HCT116 (cell line): ENCODE measurements around the gene RUFY4. TPM values are rescaled to one million over a fixed set of nuclear protein-coding genes. Genes with fewer than 3 reads are reported as not detected.

Source experiments
- ATAC-seq: fragments of 200-7000 bp; cut with Tn5 transposase; 2 replicates; pipeline ENCODE4 v1.9.1; 2020; ENCODE audit warnings: mild to moderate bottlenecking, moderate library complexity
- BruUV-seq: library from RNA; stranded (reverse); fragments of 400-500 nt; replicated peaks from 2 replicates; lab custom pipeline; 2021; lab: Mats Ljungman, UMichigan
- CTCF ChIA-PET: fragments of 300-600 bp; sonication (Branson Sonifier 250); formaldehyde crosslinking; loops from one replicate; lab custom pipeline; 2021; ENCODE audit warnings: antibody characterized with exemption; lab: Charles Lee
- POLR2A ChIA-PET: fragments of 300-600, 350-600 bp; sonication (Branson Sonifier 250); formaldehyde crosslinking; loops from one replicate; lab custom pipeline; 2021; ENCODE audit warnings: antibody characterized with exemption; lab: Charles Lee
- RAD21 ChIA-PET, 2 experiments: fragments of 300-600 bp; sonication (Branson Sonifier 250); formaldehyde crosslinking; loops; one replicate each; lab custom pipeline; 2023; ENCODE audit warnings: low total read pairs in 2 of 2; ENCODE audit not compliant: uncharacterized antibody in 2 of 2, unreplicated experiment in 2 of 2, low non-redundant PET in 1 of 2; lab: Charles Lee
- DNase-seq: peaks from one replicate; pipeline ENCODE4 v3.0.0-alpha.2; 2010; ENCODE audit warnings: low read depth, low spot score
- H2AFZ ChIP-seq: fragments of 200-600 bp; shearing (Covaris generic), sonication (generic); 2 replicates; pipeline ENCODE4 v1.6.1; 2017; ENCODE audit warnings: low read depth, mixed run types, mixed read lengths, antibody characterized with exemption, low read length; ENCODE audit not compliant: poor library complexity, severe bottlenecking
- H3K27ac ChIP-seq: 2 replicates; pipeline ENCODE4 v1.5.1; 2012; ENCODE audit warnings: low read depth, low read length
- H3K27me3 ChIP-seq: fragments of 200-600 bp; sonication (generic); 2 replicates; pipeline ENCODE4 v1.6.1; 2016; ENCODE audit warnings: mixed run types, low read length, mixed read lengths; ENCODE audit not compliant: insufficient read depth
- H3K36me3 ChIP-seq, 2 experiments: fragments of 200-500 bp in 1 of 2; fragments of 200-600 bp in 1 of 2; sonication (Bioruptor generic) in 1 of 2; sonication (generic) in 1 of 2; 2 replicates each; pipeline versions ENCODE4 v1.5.1 to v1.6.1; 2014 to 2016; ENCODE audit warnings: low read length in 2 of 2, inconsistent platforms in 1 of 2, mixed read lengths in 1 of 2, mixed run types in 1 of 2; ENCODE audit not compliant: insufficient read depth in 2 of 2, control insufficient read depth in 1 of 2
- H3K4me1 ChIP-seq, 2 experiments: fragments of 200-600 bp in 1 of 2; sonication (generic) in 1 of 2; 2 replicates each; pipeline versions ENCODE4 v1.5.1 to v1.6.1; 2012 to 2017; ENCODE audit warnings: low read length in 2 of 2, inconsistent platforms in 1 of 2, mild to moderate bottlenecking in 1 of 2, mixed read lengths in 1 of 2, mixed run types in 1 of 2, moderate library complexity in 1 of 2; ENCODE audit not compliant: insufficient read depth in 2 of 2, control insufficient read depth in 1 of 2
- H3K4me2 ChIP-seq: fragments of 200-600 bp; sonication (generic); 2 replicates; pipeline ENCODE4 v1.6.1; 2017; ENCODE audit warnings: mixed run types, low read length, mixed read lengths
- H3K4me3 ChIP-seq, 2 experiments: fragments of 200-600 bp in 1 of 2; sonication (generic) in 1 of 2; replicated peaks in 1 of 2; 2 replicates each; pipeline ENCODE4 v1.5.1; 2011 to 2016; ENCODE audit warnings: low read length in 2 of 2, control low read depth in 1 of 2, low read depth in 1 of 2, mild to moderate bottlenecking in 1 of 2, mixed read lengths in 1 of 2, mixed run types in 1 of 2
- H3K79me2 ChIP-seq: fragments of 200-600 bp; sonication (generic); 2 replicates; pipeline ENCODE4 v1.6.1; 2017; ENCODE audit warnings: mild to moderate bottlenecking, mixed run types, low read length, moderate library complexity, mixed read lengths; ENCODE audit not compliant: insufficient read depth
- H3K9ac ChIP-seq: fragments of 200-600 bp; sonication (generic); 2 replicates; pipeline ENCODE4 v1.6.1; 2016; ENCODE audit warnings: low read length, mixed read lengths
- H3K9me2 ChIP-seq: fragments of 200-600 bp; sonication (generic), shearing (Covaris generic); 2 replicates; pipeline ENCODE4 v1.6.1; 2017; ENCODE audit warnings: mixed run types, mild to moderate bottlenecking, moderate library complexity; ENCODE audit not compliant: insufficient read depth
- H3K9me3 ChIP-seq, 2 experiments: fragments of 200-500 bp in 1 of 2; fragments of 200-600 bp in 1 of 2; sonication (Bioruptor generic) in 1 of 2; sonication (generic) in 1 of 2; 2 replicates each; pipeline ENCODE4 v1.6.1; 2014 to 2017; ENCODE audit warnings: low read length in 2 of 2, mixed read lengths in 2 of 2, inconsistent platforms in 1 of 2, low read depth in 1 of 2, mild to moderate bottlenecking in 1 of 2, mixed run types in 1 of 2, moderate library complexity in 1 of 2; ENCODE audit not compliant: control insufficient read depth in 1 of 2, insufficient read depth in 1 of 2
- H4K20me1 ChIP-seq: fragments of 200-600 bp; sonication (generic), shearing (Covaris generic); 2 replicates; pipeline ENCODE4 v1.6.1; 2017; ENCODE audit warnings: mixed run types, mild to moderate bottlenecking, moderate library complexity; ENCODE audit not compliant: insufficient read depth
- ATF3 ChIP-seq: IDR thresholded peaks from 2 replicates; pipeline ENCODE4 v1.6.1; 2012
- CEBPB ChIP-seq: IDR thresholded peaks from 2 replicates; pipeline ENCODE4 v1.6.1; 2012; ENCODE audit warnings: low read depth
- CTCF ChIP-seq, 3 experiments: fragments of 200-600 bp in 1 of 3; sonication (generic) in 1 of 3; IDR thresholded peaks in 2 of 3; conservative IDR thresholded peaks in 1 of 3; 2 replicates each; pipeline ENCODE4 v1.5.1; 2012 to 2017; ENCODE audit warnings: low read depth in 2 of 3, low read length in 2 of 3, antibody characterized with exemption in 1 of 3, borderline replicate concordance in 1 of 3, control low read depth in 1 of 3, mild to moderate bottlenecking in 1 of 3, mixed read lengths in 1 of 3, mixed run types in 1 of 3, moderate library complexity in 1 of 3; ENCODE audit not compliant: insufficient read depth in 1 of 3
- EGR1 ChIP-seq: IDR thresholded peaks from 2 replicates; pipeline ENCODE4 v1.6.1; 2012; ENCODE audit warnings: low read depth
- ELF1 ChIP-seq: IDR thresholded peaks from 2 replicates; pipeline ENCODE4 v1.6.1; 2012; ENCODE audit warnings: low read depth, borderline replicate concordance
- EZH2 ChIP-seq: fragments of 200-600 bp; sonication (generic); IDR thresholded peaks from 2 replicates; pipeline ENCODE4 v1.6.1; 2017; ENCODE audit warnings: antibody characterized with exemption, mixed run types
- EZH2phosphoT487 ChIP-seq: fragments of 200-600 bp; IDR thresholded peaks from 2 replicates; pipeline ENCODE4 v1.6.1; 2018; ENCODE audit warnings: antibody characterized with exemption, borderline replicate concordance
- FOSL1 ChIP-seq: IDR thresholded peaks from 2 replicates; pipeline ENCODE4 v1.6.1; 2012; ENCODE audit warnings: low read depth
- JUND ChIP-seq: IDR thresholded peaks from 2 replicates; pipeline ENCODE4 v1.6.1; 2012
- POLR2AphosphoS5 ChIP-seq: IDR thresholded peaks from 2 replicates; pipeline ENCODE4 v1.6.1; 2011; ENCODE audit warnings: mild to moderate bottlenecking, low read depth, low read length, moderate library complexity
- RAD21 ChIP-seq: IDR thresholded peaks from 2 replicates; pipeline ENCODE4 v1.6.1; 2012; ENCODE audit warnings: low read depth, mild to moderate bottlenecking
- REST ChIP-seq: IDR thresholded peaks from 2 replicates; pipeline ENCODE4 v1.6.1; 2012; ENCODE audit warnings: low read depth
- SP1 ChIP-seq: IDR thresholded peaks from 2 replicates; pipeline ENCODE4 v1.6.1; 2012; ENCODE audit warnings: low read depth
- SRF ChIP-seq: IDR thresholded peaks from 2 replicates; pipeline ENCODE4 v1.6.1; 2012; ENCODE audit warnings: low read depth
- ZBTB33 ChIP-seq: IDR thresholded peaks from 2 replicates; pipeline ENCODE4 v1.6.1; 2011; ENCODE audit warnings: mild to moderate bottlenecking, low read length, moderate library complexity; ENCODE audit not compliant: insufficient replicate concordance; ENCODE audit errors: extremely low read depth
- ZFX ChIP-seq: fragments of 450-650 bp; IDR thresholded peaks from 2 replicates; pipeline ENCODE4 v1.6.1; 2017
- ZNF274 ChIP-seq: fragments of 200-500 bp; sonication (Bioruptor generic); IDR thresholded peaks from 2 replicates; pipeline ENCODE4 v1.6.1; 2014; ENCODE audit warnings: mild to moderate bottlenecking, low read depth, low read length, inconsistent platforms
- intact Hi-C: fragments of 100-400 bp; cut with micrococcal nuclease; formaldehyde crosslinking; loops from 2 replicates; pipeline ENCODE4 v1.10.0; 2022
- total RNA-seq: library from RNA; stranded (reverse); gene quantifications from one replicate; pipeline ENCODE4 v1.2.1, GENCODE V29; 2021; ENCODE audit not compliant: unreplicated experiment

RUFY4 gene
- total RNA-seq, 1 experiment from 2014 or later = 0.27 TPM

GRCh38 chr2:218071218-218071937, 2.3 kb downstream of the RUFY4 start:
- H3K27ac ChIP-seq = no peak overlapping the region
- ChIA-PET CTCF (interaction anchor here (1.3 to 1.4 kb wide), 3 partner anchors 13 to 285 kb away, joined by 3 to 5 read pairs (median 3); no protein-coding TSS in a partner anchor), POLR2A (no interaction called here), RAD21 (no interaction called here)
- H3K4me1 ChIP-seq = peaks cover 0 to 10% of the 10 kb centered on the region in 2 experiments; a peak in 2 of 4 replicates
- TF ChIP-seq JUND = no peak
- no peak for TF ChIP-seq ELF1
- no peak for TF ChIP-seq EZH2
- TF ChIP-seq ATF3 = no peak
- no peak for TF ChIP-seq ZBTB33
- TF ChIP-seq SP1 = no peak
- no peak for TF ChIP-seq EZH2phosphoT487
- no peak for TF ChIP-seq CTCF (IDR thresholded peaks at IDR 0.05 in 2 of 3, conservative IDR thresholded peaks at IDR 0.05 in 1 of 3; ENCODE audit: borderline replicate concordance in 1 of 3, insufficient read depth in 1 of 3, low read depth in 2 of 3, low read length in 2 of 3)
- no peak for TF ChIP-seq ZNF274
- no peak for TF ChIP-seq EGR1
- no peak for TF ChIP-seq CEBPB
- TF ChIP-seq SRF = no peak
- no peak for TF ChIP-seq FOSL1
- no peak for TF ChIP-seq ZFX
- TF ChIP-seq REST = no peak
- TF ChIP-seq RAD21 = no peak
- no peak for TF ChIP-seq POLR2AphosphoS5
- no peaks in the 10 kb centered on the region for H3K36me3 ChIP-seq
- DNase-seq = no peak
- H3K9me2 ChIP-seq = no peaks in the 10 kb centered on the region
- no peaks in the 10 kb centered on the region for H3K27me3 ChIP-seq
- no peak overlapping the region for H3K4me3 ChIP-seq
- no peak overlapping the region for H2AFZ ChIP-seq
- intact Hi-C loops = no loop called here
- H3K9ac ChIP-seq = no peak overlapping the region
- H3K9me3 ChIP-seq = no peaks in the 10 kb centered on the region
- H3K79me2 ChIP-seq = no peaks in the 10 kb centered on the region
- BruUV-seq = no TSS peak
- no peaks in the 10 kb centered on the region for H4K20me1 ChIP-seq
- ATAC-seq = no peak
- no peak overlapping the region for H3K4me2 ChIP-seq
